ENCODE measurements around the gene NR2E3. TPM values are rescaled to one million over a fixed set of nuclear protein-coding genes. Genes with fewer than 3 reads are reported as not detected.

The NR2E3 gene
- total and polyA plus RNA-seq, 9 of the 15 experiments (the other 6 are each of a cell fraction or from before 2014, with no cell fraction given): not detected

DNA sequence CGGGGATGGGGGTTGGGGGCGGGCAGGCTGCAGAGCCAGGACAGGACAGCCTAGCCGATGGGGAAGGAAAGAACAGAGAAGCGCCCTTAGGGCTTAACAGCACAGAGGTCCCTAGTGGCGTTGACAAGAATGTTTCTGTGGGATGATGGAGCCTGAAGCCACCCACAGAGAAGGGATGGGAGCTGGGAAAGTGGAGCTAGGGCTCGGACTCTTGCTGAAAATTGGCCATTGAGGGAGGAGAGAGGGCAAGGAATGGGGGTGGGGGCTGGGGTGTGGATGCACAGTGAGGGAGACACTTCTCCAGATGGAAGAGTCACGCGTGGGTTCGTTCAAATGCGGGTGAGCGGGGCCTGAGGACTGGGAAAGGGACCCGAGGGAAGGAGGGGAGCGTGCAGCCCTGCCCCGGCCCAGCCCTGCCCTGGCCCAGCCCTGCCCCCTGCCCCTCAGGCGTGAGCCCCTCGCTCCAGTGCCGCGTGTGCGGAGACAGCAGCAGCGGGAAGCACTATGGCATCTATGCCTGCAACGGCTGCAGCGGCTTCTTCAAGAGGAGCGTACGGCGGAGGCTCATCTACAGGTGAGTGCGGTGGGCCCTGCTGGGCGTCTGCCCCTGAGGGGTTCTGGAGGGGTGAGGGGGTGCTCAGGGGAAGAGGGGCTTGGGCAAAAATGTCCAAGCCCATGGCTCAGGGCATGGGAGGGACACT, 832 bp downstream of the NR2E3 start (continued):
- TF ChIP-seq, protein P1, sequence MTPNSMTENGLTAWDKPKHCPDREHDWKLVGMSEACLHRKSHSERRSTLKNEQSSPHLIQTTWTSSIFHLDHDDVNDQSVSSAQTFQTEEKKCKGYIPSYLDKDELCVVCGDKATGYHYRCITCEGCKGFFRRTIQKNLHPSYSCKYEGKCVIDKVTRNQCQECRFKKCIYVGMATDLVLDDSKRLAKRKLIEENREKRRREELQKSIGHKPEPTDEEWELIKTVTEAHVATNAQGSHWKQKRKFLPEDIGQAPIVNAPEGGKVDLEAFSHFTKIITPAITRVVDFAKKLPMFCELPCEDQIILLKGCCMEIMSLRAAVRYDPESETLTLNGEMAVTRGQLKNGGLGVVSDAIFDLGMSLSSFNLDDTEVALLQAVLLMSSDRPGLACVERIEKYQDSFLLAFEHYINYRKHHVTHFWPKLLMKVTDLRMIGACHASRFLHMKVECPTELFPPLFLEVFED (CRISPR knock-in tag; conservative IDR thresholded peaks at IDR 0.05): no peak
- TF ChIP-seq HSF4 (CRISPR knock-in tag; IDR thresholded peaks at IDR 0.05; ENCODE audit: borderline replicate concordance) (no peak), TAF1 (IDR thresholded peaks at IDR 0.05; ENCODE audit: control insufficient read depth, extremely low read depth, insufficient read depth, low read length, severe bottlenecking) (no peak), TCF3 (CRISPR knock-in tag; IDR thresholded peaks at IDR 0.05) (no peak)

DNA sequence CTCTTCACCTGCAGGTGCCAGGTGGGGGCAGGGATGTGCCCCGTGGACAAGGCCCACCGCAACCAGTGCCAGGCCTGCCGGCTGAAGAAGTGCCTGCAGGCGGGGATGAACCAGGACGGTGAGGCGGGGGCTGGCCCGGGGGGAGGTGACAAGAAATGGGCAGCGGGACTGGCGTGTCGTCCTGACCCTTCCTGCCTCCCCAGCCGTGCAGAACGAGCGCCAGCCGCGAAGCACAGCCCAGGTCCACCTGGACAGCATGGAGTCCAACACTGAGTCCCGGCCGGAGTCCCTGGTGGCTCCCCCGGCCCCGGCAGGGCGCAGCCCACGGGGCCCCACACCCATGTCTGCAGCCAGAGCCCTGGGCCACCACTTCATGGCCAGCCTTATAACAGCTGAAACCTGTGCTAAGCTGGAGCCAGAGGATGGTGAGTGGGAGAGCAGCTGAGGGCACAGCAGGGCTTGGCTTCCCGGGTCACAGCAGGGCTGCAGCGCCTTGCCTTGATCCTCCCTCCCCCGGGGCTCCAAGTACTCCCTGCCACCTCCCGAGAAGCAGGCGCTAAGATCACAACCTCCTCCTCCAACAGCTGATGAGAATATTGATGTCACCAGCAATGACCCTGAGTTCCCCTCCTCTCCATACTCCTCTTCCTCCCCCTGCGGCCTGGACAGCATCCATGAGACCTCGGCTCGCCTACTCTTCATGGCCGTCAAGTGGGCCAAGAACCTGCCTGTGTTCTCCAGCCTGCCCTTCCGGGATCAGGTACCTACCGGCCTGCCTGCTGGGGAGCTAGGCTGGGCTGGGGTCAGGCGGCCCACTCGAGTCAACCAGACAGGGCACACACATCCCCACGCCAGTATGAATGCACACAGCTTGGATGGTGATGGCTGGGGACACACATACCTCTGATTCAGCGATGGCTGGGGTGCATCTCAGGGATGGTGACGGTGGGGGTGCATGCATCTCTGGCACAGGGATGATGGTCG, 1.7 kb downstream of the NR2E3 start:
- no peak overlapping the region for H3K27ac ChIP-seq (ENCODE audit: extremely low read depth, low read depth, low read length)
- H3K27me3 ChIP-seq (ENCODE audit: control insufficient read depth in 2 of 2, insufficient read depth in 2 of 2, low read length in 2 of 2): peaks cover 36 to 74% of the 10 kb centered on the region in 2 experiments; a peak in 4 of 5 replicates
- ChIA-PET POLR2A (interaction anchor here (1.0 kb wide), 1 partner anchor 10 kb away, joined by 3 read pairs; no protein-coding TSS in a partner anchor), CTCF (ENCODE audit: low intra/inter-chr PET ratio) (no interaction called here)
- no peak overlapping the region for H3K4me3 ChIP-seq
- 0% methylated on average over 23 of the region's 38 CpGs for WGBS (ENCODE audit: insufficient coverage, low coverage, missing lambda C conversion rate)
- intact Hi-C loops (cut with micrococcal nuclease) (no loop called here), in situ Hi-C loops (cut with MboI) (no loop called here)
- H3K9me3 ChIP-seq (replicated peaks; ENCODE audit: control insufficient read depth, insufficient read depth, low read depth, low read length): no peaks in the 10 kb centered on the region
- no peaks in the 10 kb centered on the region for H3K79me2 ChIP-seq (ENCODE audit: control insufficient read depth, insufficient read depth, low read length)
- H3K9me1 ChIP-seq (ENCODE audit: control insufficient read depth, insufficient read depth, low read length): no peaks in the 10 kb centered on the region
- no peak overlapping the region for H3K4me2 ChIP-seq (ENCODE audit: insufficient read depth, low read length)
- peaks cover 5% of the 10 kb centered on the region for H4K20me1 ChIP-seq (replicated peaks; ENCODE audit: control insufficient read depth, insufficient read depth, low read length)
- no peak for ATAC-seq
- H2AFZ ChIP-seq (ENCODE audit: low read depth, low read length): no peak overlapping the region
- FAIRE-seq: no peak
- H3K9ac ChIP-seq (ENCODE audit: insufficient read depth in 1 of 2, low read depth in 2 of 2, low read length in 2 of 2): no peak overlapping the region
- H3K4me1 ChIP-seq (replicated peaks in 1 of 2; ENCODE audit: control insufficient read depth in 2 of 2, insufficient read depth in 2 of 2, low read length in 2 of 2): peaks cover 0 to 4% of the 10 kb centered on the region in 2 experiments; a peak in 2 of 5 replicates
- no peaks in the 10 kb centered on the region for H3K36me3 ChIP-seq (ENCODE audit: control insufficient read depth, insufficient read depth, low read length)
- no TSS peak for BruUV-seq (replicated peaks)
- no peak for DNase-seq (ENCODE audit: extremely low read depth in 1 of 4, low spot score in 3 of 4)
- TF ChIP-seq, protein P2, sequence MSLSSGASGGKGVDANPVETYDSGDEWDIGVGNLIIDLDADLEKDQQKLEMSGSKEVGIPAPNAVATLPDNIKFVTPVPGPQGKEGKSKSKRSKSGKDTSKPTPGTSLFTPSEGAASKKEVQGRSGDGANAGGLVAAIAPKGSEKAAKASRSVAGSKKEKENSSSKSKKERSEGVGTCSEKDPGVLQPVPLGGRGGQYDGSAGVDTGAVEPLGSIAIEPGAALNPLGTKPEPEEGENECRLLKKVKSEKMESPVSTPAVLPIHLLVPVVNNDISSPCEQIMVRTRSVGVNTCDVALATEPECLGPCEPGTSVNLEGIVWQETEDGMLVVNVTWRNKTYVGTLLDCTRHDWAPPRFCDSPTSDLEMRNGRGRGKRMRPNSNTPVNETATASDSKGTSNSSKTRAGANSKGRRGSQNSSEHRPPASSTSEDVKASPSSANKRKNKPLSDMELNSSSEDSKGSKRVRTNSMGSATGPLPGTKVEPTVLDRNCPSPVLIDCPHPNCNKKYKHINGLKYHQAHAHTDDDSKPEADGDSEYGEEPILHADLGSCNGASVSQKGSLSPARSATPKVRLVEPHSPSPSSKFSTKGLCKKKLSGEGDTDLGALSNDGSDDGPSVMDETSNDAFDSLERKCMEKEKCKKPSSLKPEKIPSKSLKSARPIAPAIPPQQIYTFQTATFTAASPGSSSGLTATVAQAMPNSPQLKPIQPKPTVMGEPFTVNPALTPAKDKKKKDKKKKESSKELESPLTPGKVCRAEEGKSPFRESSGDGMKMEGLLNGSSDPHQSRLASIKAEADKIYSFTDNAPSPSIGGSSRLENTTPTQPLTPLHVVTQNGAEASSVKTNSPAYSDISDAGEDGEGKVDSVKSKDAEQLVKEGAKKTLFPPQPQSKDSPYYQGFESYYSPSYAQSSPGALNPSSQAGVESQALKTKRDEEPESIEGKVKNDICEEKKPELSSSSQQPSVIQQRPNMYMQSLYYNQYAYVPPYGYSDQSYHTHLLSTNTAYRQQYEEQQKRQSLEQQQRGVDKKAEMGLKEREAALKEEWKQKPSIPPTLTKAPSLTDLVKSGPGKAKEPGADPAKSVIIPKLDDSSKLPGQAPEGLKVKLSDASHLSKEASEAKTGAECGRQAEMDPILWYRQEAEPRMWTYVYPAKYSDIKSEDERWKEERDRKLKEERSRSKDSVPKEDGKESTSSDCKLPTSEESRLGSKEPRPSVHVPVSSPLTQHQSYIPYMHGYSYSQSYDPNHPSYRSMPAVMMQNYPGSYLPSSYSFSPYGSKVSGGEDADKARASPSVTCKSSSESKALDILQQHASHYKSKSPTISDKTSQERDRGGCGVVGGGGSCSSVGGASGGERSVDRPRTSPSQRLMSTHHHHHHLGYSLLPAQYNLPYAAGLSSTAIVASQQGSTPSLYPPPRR (CRISPR knock-in tag; IDR thresholded peaks at IDR 0.05; ENCODE audit: borderline replicate concordance): no peak
- TF ChIP-seq ZNF174 (CRISPR knock-in tag; IDR thresholded peaks at IDR 0.05) (no peak), ZNF778 (CRISPR knock-in tag; IDR thresholded peaks at IDR 0.05) (no peak), SNRNP70 (optimal IDR thresholded peaks at IDR 0.05; ENCODE audit: low read depth, low read length) (no peak)
- TF ChIP-seq, protein P3, sequence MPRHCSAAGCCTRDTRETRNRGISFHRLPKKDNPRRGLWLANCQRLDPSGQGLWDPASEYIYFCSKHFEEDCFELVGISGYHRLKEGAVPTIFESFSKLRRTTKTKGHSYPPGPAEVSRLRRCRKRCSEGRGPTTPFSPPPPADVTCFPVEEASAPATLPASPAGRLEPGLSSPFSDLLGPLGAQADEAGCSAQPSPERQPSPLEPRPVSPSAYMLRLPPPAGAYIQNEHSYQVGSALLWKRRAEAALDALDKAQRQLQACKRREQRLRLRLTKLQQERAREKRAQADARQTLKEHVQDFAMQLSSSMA (CRISPR knock-in tag; IDR thresholded peaks at IDR 0.05): no peak

All from K562 (cell line).